PFSK-1 (cell line): ENCODE results near the gene OPTC.

Experiments used
- FOXP2 ChIP-seq: optimal IDR thresholded peaks from 2 replicates; pipeline ENCODE3; 2011; ENCODE audit warnings: borderline replicate concordance, control low read depth, inconsistent platforms; ENCODE audit not compliant: insufficient read depth; ENCODE audit errors: extremely low read length, extremely low read depth
- POLR2AphosphoS5 ChIP-seq: IDR thresholded peaks from 2 replicates; pipeline ENCODE4 v1.6.1; 2012; ENCODE audit warnings: low read depth, mild to moderate bottlenecking, control low read depth, low read length, moderate library complexity
- SIN3A ChIP-seq: IDR thresholded peaks from 2 replicates; pipeline ENCODE4 v1.6.1; 2012; ENCODE audit warnings: mild to moderate bottlenecking, low read length, moderate library complexity, borderline replicate concordance; ENCODE audit not compliant: insufficient read depth
- TAF1 ChIP-seq: IDR thresholded peaks from 2 replicates; pipeline ENCODE4 v1.6.1; 2012; ENCODE audit warnings: low read length, control low read depth, borderline replicate concordance; ENCODE audit not compliant: insufficient read depth
- TF ChIP-seq, protein P1 (sequence below), 2 experiments: IDR thresholded peaks; 2 replicates each; pipeline versions ENCODE4 v1.6.1 to v1.8.0; 2011 to 2012; ENCODE audit warnings: low read depth in 2 of 2, low read length in 2 of 2, control low read depth in 1 of 2, inconsistent platforms in 1 of 2, mild to moderate bottlenecking in 1 of 2, moderate library complexity in 1 of 2; ENCODE audit not compliant: insufficient read depth in 1 of 2

The OPTC gene

DNA sequence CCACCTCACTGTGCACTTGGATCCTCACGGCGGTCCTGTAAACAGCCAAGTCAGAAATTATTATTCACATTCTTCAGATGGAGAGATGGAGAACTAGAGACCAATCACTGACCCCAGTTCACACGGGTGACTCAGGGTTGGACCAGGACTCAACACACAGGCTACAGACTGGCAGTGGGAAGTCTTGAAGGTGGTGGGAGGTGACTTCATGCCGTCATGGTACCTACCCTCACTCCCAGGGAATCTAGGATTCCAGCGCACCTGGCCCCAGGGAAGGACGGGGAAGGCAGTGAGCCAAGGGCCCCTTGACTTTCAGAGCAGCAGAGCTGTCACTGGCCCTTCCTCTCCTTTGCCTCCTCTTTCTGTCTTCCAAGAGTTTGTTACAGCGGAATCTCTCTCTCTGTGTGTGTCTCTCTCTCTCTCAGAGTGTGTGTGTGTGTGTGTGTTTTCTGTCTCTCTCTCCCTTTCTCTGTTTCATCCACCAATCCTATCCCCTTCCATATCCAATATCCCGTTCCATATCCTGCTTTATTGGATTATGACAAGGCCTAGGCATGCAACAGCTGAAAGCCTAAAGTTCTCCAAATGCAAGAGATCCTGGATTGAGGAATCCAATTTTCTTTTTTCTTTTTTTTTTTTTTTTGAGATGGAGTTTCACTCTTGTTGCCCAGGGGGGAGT lies 11.7 kb downstream of the OPTC start:
- TF ChIP-seq POLR2AphosphoS5 (no peak), TAF1 (no peak), SIN3A (no peak), FOXP2 (no peak)
- TF ChIP-seq, protein P1, sequence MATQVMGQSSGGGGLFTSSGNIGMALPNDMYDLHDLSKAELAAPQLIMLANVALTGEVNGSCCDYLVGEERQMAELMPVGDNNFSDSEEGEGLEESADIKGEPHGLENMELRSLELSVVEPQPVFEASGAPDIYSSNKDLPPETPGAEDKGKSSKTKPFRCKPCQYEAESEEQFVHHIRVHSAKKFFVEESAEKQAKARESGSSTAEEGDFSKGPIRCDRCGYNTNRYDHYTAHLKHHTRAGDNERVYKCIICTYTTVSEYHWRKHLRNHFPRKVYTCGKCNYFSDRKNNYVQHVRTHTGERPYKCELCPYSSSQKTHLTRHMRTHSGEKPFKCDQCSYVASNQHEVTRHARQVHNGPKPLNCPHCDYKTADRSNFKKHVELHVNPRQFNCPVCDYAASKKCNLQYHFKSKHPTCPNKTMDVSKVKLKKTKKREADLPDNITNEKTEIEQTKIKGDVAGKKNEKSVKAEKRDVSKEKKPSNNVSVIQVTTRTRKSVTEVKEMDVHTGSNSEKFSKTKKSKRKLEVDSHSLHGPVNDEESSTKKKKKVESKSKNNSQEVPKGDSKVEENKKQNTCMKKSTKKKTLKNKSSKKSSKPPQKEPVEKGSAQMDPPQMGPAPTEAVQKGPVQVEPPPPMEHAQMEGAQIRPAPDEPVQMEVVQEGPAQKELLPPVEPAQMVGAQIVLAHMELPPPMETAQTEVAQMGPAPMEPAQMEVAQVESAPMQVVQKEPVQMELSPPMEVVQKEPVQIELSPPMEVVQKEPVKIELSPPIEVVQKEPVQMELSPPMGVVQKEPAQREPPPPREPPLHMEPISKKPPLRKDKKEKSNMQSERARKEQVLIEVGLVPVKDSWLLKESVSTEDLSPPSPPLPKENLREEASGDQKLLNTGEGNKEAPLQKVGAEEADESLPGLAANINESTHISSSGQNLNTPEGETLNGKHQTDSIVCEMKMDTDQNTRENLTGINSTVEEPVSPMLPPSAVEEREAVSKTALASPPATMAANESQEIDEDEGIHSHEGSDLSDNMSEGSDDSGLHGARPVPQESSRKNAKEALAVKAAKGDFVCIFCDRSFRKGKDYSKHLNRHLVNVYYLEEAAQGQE (IDR thresholded peaks at IDR 0.05; ENCODE audit: insufficient read depth in 1 of 2, low read depth in 2 of 2, low read length in 2 of 2): no peak

DNA sequence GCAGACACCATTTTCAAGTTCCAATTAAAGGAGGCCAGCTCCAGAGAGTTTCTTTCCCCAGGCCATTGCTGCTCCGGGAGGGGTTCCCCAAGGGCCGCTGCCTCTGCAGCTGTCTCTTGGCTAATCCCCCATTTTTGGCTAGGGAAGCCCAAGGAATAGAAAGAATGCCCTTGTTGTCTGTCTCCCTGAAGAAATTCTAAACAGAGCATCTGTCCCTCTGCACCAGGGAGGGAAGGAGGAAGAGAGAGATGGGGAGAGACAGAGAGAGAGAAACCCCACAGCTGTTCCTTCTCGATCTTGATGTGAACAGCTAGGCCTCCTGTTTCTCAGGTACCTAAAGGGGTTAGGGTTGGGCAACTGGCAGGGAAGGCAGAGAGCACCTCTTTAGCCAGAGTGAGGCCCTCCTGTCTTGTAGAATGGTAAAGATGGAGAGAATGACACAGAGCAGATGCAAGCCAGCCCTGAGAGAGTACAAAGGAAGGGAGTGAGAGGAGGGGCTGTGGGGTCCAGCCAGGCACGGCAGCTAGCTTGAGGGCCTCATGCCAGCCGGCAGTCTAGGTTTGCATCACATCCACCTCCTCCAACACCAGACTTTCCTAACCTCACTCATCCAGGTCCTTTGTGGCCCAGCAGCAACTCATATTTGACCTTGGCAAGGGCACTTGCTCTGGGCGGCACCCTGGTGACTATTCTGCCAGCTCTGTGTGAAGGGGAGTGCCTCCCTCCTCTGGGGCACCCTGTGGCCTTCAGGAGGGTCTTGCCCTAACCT lies 13.1 kb downstream of the OPTC start:
- TF ChIP-seq, protein P1 (IDR thresholded peaks at IDR 0.05; ENCODE audit: insufficient read depth in 1 of 2, low read depth in 2 of 2, low read length in 2 of 2): no peak
- TF ChIP-seq POLR2AphosphoS5: no peak
- TF ChIP-seq TAF1: no peak
- TF ChIP-seq FOXP2: no peak
- TF ChIP-seq SIN3A: no peak

DNA sequence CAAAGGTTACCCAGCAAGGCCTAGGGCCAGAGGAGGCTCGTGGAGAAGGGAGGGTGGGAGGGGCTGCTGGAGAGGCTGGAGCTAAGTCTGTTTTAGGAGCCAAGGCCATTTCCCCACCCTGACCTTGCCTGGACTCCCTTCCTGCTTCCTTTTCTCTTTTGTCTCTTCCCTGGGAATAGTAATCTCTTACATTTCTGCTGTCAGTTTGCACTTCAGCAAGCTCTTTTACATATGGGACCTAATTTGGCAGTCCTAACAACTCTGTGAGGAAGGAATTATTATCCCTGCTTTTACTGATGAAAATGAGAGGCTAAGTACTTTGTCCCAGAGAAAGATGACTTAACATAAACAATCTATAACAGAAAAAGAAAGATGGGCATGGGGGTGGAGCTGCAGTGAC lies 13.8 kb downstream of the OPTC start:
- TF ChIP-seq SIN3A (no peak), POLR2AphosphoS5 (no peak), FOXP2 (no peak), TAF1 (no peak)
- TF ChIP-seq, protein P1 (IDR thresholded peaks at IDR 0.05; ENCODE audit: insufficient read depth in 1 of 2, low read depth in 2 of 2, low read length in 2 of 2): no peak

DNA sequence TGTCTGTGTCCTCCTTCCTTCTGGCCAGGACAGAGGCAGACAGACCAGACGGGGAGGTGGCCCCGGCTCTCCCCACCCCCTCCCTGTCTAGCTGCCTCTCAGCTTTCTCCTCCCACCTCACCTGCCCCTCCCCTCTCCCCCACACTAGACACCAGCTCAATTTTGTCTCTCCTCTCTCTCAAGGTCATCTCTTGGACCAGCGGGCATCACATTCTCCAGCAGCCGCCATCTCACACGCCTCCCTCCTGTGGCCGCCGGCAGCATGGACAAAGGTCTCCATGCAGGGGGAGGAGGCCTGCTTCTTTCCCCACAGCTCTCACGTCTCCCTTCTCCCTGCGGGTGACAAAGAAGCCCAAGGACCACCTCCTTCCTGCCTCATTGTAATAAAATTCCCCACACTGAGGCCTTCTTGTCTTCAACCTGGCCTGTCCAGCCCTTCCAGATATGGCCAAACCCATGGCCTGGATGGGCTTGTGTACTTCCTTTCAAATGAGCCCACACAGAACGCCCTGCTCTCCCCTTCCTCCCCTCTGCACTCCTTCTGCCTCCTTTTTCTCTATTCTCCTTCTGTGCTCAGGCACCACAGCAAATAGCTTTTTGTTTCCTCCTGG lies 14.6 kb downstream of the OPTC start:
- TF ChIP-seq, protein P1 (IDR thresholded peaks at IDR 0.05; ENCODE audit: insufficient read depth in 1 of 2, low read depth in 2 of 2, low read length in 2 of 2): no peak
- TF ChIP-seq TAF1 (no peak), POLR2AphosphoS5 (no peak), SIN3A (no peak), FOXP2 (no peak)

DNA sequence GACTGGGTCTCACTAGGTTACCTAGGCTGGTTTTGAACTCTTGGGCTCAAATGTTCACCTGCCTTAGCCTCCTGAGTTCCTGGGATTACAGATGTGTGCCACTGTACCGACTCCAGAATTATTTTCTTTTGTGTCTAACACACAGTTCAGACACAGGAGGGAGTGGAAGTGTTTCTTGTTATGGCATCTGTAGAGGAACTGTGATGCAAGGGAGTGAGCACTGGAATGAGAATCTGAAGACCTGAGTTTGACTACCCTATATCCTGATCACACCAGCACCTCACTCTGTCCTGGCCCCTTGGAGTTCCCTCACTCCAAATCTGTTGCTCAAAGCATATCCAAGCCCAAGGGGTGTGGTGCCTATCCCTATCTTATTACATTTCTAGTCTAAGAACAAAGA lies 15.2 kb downstream of the OPTC start:
- no peak for TF ChIP-seq SIN3A
- TF ChIP-seq POLR2AphosphoS5: no peak
- TF ChIP-seq, protein P1 (IDR thresholded peaks at IDR 0.05; ENCODE audit: insufficient read depth in 1 of 2, low read depth in 2 of 2, low read length in 2 of 2): no peak
- TF ChIP-seq FOXP2: no peak
- TF ChIP-seq TAF1: no peak
